Small intestine (tissue), 7 donors: ENCODE data around the gene RNF11. TPM values are rescaled to one million over a fixed set of nuclear protein-coding genes. Genes with fewer than 3 reads are reported as not detected.
"Not testable (repeated sequence)": the region's sequence is repeated elsewhere in the genome, so short reads cannot be mapped to it uniquely, and the experiment has no call there.

ENCODE experiments used
- DNase-seq, 2 donors: peaks; one replicate each; pipeline versions ENCODE4 v3.0.0 to v3.0.0-alpha.2; 2013
- FAIRE-seq: peaks from 2 replicates; lab custom pipeline; 2012; peaks lifted over from hg19 to GRCh38; lab: Jason Lieb, UNC
- H3K27ac ChIP-seq, 3 donors: one replicate each; pipeline ENCODE4 v1.5.1; 2013; ENCODE audit warnings: low read length in 2 of 3, mild to moderate bottlenecking in 2 of 3, control low read depth in 1 of 3, inconsistent platforms in 1 of 3, low read depth in 1 of 3, moderate library complexity in 1 of 3
- H3K27me3 ChIP-seq, 3 donors: one replicate each; pipeline ENCODE4 v1.6.1; 2013; ENCODE audit warnings: low read length in 3 of 3, inconsistent platforms in 1 of 3; ENCODE audit not compliant: control insufficient read depth in 3 of 3, insufficient read depth in 3 of 3
- H3K36me3 ChIP-seq, 3 donors: one replicate each; pipeline ENCODE4 v1.6.1; 2013; ENCODE audit warnings: low read length in 3 of 3, inconsistent platforms in 1 of 3, low read depth in 1 of 3, mild to moderate bottlenecking in 1 of 3, moderate library complexity in 1 of 3; ENCODE audit not compliant: control insufficient read depth in 3 of 3, insufficient read depth in 2 of 3
- H3K4me1 ChIP-seq, 3 donors: one replicate each; pipeline ENCODE4 v1.6.1; 2013; ENCODE audit warnings: low read length in 2 of 3, inconsistent platforms in 1 of 3, low read depth in 1 of 3, mild to moderate bottlenecking in 1 of 3, moderate library complexity in 1 of 3; ENCODE audit not compliant: control insufficient read depth in 3 of 3, insufficient read depth in 2 of 3
- H3K4me3 ChIP-seq, 3 donors: one replicate each; pipeline ENCODE4 v1.5.1; 2013; ENCODE audit warnings: low read length in 3 of 3, control low read depth in 1 of 3, inconsistent platforms in 1 of 3, low read depth in 1 of 3, mild to moderate bottlenecking in 1 of 3, moderate library complexity in 1 of 3
- H3K9me3 ChIP-seq, 2 donors: one replicate each; pipeline ENCODE4 v1.6.1; 2013; ENCODE audit warnings: low read depth in 1 of 2, low read length in 1 of 2; ENCODE audit not compliant: control insufficient read depth in 2 of 2, insufficient read depth in 1 of 2
- WGBS, 3 donors: extraction: QIAGEN DNeasy Blood & Tissue Kit; methylation state at CpG; one replicate each; pipeline ENCODE4 v1.1.7; 2013; 5-methylcytosine and 5-hydroxymethylcytosine counted together
- polyA plus RNA-seq, 4 donors: library from polyadenylated mRNA; stranded (reverse) in 3 of 4; unstranded in 1 of 4; fragments of 200-250 nt in 3 of 4; fragments of 120-200 nt in 1 of 4; gene quantifications; one replicate each; pipeline versions ENCODE4 v1.2.1 to v1.2.3, GENCODE V29; 2013
- donor health status: healthy with polysubstance abuse.
- donor health status: control.
- donor health status: control.
- donor health status: Bipolar disorder and iron deficiency.
- donor health status: healthy.

The RNF11 gene
- polyA plus RNA-seq, 4 donors = 41.9 to 88.6 (median 76.7) TPM

DNA sequence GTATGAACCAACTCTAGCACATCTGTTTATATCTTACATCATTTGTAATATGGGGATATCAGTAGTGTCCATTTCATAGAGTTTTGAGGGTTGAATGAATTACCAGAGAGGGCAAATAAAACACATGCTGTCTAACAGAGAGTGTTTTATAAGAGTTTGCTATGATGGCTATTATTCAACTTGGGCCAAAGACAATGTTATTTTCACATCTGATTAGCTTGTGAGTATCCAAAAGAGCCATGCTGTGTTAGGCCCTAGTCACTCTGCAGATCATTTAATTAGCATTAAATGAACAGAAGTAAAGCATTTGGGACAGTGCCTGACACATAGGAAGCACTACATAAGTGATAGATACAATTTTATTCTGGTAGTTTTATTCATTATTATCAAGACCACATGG is 4.2 kb upstream of the RNF11 start:
- Histone ChIP-seq H3K9me3 (no peaks in the 10 kb centered on the region), H3K4me3 (no peak overlapping the region), H3K4me1 (peaks cover 0 to 7% (median 2%) of the 10 kb centered on the region in 3 donors), H3K36me3 (no peaks in the 10 kb centered on the region), H3K27ac (no peak overlapping the region), H3K27me3 (no peaks in the 10 kb centered on the region)
- DNase-seq (no peak), FAIRE-seq (no peak)

DNA sequence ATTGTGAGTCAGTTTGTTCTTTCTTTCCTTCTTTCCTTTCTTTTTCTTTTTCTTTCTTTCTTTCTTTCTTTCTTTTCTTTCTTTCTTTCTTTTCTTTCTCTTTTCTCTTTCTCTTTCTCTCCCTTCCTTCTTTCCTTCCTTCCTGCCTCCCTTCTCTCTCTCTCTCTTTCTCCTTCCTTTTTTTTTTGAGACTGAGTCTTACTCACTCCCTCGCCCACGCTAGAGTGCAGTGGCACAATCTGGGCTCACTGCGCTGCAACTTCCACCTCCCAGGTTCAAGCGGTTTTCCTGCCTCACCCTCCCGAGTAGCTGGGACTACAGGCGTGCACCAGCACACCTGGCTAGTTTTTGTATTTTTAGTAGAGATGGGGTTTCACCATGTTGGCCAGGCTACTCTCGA is 1.8 kb upstream of the RNF11 start:
- not testable (repeated sequence) for H3K4me1 ChIP-seq, H3K27me3 ChIP-seq, H3K9me3 ChIP-seq, H3K4me3 ChIP-seq, H3K36me3 ChIP-seq, DNase-seq, FAIRE-seq
- H3K27ac ChIP-seq = peak overlapping the region in 1 of 3 donors; percentile 17
- 77 to 87% (median 80%) methylated on average over 7 of the region's 7 CpGs for WGBS, 3 donors

DNA sequence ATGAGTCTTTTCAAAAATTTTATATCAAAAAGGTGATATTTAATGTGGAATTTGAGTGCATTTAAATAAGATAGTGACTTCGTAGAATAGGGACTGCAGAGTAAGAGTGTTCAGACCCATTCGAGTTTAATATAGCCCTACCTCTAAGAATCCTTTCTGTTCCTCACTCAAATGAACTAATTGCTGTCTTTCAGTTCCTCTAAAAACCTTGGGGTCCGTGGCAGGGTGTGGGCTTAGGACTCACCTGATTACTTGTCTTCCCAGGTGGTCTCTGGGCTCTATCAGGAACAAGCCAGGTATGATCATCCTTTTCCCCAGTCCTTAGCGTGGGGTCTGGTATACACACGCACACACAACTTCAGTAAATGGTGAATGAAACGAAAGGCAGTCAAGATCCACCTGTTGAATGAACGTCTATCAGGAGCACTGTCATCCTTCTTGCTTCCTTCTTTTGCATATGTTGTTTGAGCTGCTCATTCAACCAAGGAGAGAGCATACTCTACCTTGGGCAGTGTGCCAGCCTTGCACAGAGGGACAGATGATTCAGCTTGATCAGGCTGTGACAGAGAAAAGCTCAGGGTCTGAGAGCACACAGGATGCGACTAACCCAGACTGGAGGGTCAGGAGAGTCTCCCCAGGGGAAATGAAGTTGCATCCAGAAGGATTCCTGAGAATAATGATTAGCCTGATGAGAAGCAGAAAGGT is 1.2 kb upstream of the RNF11 start:
- Histone ChIP-seq H3K27ac (peak overlapping the region; percentile 27 to 98 (median 96)), H3K4me1 (peaks cover 2 to 8% (median 3%) of the 10 kb centered on the region in 3 donors), H3K27me3 (no peaks in the 10 kb centered on the region), H3K9me3 (no peaks in the 10 kb centered on the region), H3K4me3 (no peak overlapping the region), H3K36me3 (no peaks in the 10 kb centered on the region)
- FAIRE-seq = no peak
- peak; percentile 41 to 75 for DNase-seq
- 38 to 61% (median 48%) methylated on average over 8 of the region's 8 CpGs for WGBS, 3 donors

DNA sequence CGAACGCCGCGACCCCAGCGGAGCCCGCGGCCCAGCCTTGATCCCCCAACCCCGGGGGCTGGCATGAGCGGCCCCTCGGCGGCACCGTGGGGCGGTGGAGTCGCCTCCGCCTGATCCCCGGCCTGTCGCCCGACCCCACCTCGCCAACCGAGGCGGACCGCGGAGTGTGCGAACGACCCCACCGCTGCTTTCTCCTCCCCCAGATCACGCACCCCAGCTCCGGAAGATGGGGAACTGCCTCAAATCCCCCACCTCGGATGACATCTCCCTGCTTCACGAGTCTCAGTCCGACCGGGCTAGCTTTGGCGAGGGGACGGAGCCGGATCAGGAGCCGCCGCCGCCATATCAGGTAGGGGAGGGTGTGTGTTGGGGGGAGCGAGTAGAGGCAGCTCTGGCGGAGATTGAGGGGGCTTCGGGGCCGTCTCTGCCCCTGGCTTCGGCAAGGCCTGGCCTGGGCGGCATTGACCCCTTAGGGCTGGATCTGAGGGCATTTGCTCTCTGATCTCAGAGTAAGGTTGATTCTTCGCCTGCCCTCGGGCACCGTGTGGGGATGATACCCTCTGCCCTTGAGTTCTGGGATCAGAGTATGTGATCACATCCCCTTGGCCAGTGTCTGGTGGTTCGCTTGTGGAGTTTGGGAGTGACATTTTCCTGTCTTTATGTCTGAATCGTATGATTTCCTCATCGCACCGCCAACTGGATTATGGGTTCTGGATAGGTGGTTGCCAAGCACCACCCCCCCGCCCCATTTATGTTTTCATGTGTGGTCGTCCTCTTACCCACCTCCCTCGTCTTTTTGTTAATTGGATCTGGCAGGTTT is 668 bp downstream of the RNF11 start:
- FAIRE-seq = no peak
- peak overlapping the region; percentile 69 to 97 (median 87) for H3K4me3 ChIP-seq
- no peaks in the 10 kb centered on the region for H3K9me3 ChIP-seq
- peak overlapping the region; percentile 96 to 98 (median 96) for H3K27ac ChIP-seq
- H3K36me3 ChIP-seq = no peaks in the 10 kb centered on the region
- DNase-seq = peak; percentile 65 to 82
- no peaks in the 10 kb centered on the region for H3K27me3 ChIP-seq
- WGBS, 3 donors = 0% methylated on average over 33 to 54 of the region's 54 CpGs
- peaks cover 9 to 13% (median 9%) of the 10 kb centered on the region in 3 donors for H3K4me1 ChIP-seq

DNA sequence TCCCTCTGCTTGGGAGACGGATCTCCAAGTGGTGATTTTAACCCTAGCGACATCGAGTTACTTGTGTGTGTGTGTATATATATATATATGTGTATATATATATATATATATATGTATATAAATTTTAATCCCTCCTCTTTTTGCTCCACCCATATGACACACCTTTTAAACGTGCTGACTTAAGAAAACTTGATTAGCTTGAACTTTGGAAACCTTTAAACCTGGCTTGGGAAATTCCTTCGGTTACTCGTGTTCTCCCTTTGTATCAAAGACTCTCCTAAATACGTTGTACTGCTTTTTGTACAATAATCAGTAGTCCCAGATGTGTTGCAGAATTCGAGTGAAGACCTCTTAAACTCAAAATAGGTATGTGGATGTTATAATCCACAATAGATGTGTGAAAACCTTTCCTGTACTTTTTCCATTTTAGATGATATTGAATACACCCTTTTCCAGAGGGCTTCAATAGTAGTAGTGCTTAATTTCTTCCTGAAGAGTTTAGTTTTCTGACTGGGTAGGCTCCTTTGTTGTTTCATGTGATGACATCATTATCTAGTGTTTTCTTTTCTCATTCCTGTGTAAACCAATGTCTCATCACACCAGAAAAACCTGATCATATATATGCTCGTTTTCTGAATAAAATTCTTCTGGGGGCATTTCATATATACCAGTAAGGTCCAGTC is 1.4 kb downstream of the RNF11 start:
- DNase-seq = peak in 1 of 2 donors; percentile 87
- FAIRE-seq = no peak
- no peaks in the 10 kb centered on the region for H3K9me3 ChIP-seq
- no peaks in the 10 kb centered on the region for H3K27me3 ChIP-seq
- peaks cover 9 to 13% (median 9%) of the 10 kb centered on the region in 3 donors for H3K4me1 ChIP-seq
- 1 to 7% (median 5%) methylated on average over 9 of the region's 9 CpGs for WGBS, 3 donors
- H3K36me3 ChIP-seq = no peaks in the 10 kb centered on the region
- peak overlapping the region in 2 of 3 donors; percentile 69 to 97 for H3K4me3 ChIP-seq
- H3K27ac ChIP-seq = peak overlapping the region; percentile 96 to 98 (median 96)

DNA sequence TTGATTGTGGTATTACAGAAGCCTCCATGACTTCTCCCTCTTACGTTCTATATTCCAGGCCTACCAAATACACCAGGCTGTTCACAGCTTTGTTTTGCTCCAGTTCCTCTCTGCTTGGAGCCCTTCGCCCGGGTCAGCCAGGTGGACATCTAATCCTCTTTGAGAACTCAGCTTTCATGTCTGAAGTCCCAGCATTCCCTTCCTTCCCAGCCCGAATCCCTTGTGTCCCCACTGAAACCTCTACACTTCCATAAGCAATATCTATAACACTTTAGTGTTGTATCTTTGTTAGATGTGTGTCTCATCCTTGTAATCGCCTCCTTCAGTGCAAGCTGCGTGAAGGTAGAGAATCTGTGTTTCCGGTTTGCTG is 1.9 kb downstream of the RNF11 start:
- 10 to 25% (median 21%) methylated on average over 7 of the region's 7 CpGs for WGBS, 3 donors
- DNase-seq (peak; percentile 37 to 54), FAIRE-seq (no peak)
- Histone ChIP-seq H3K36me3 (no peaks in the 10 kb centered on the region), H3K27ac (peak overlapping the region; percentile 50 to 98 (median 76)), H3K27me3 (no peaks in the 10 kb centered on the region), H3K4me3 (peak overlapping the region in 2 of 3 donors; percentile 69 to 97), H3K9me3 (no peaks in the 10 kb centered on the region), H3K4me1 (peaks cover 9 to 13% (median 9%) of the 10 kb centered on the region in 3 donors)

DNA sequence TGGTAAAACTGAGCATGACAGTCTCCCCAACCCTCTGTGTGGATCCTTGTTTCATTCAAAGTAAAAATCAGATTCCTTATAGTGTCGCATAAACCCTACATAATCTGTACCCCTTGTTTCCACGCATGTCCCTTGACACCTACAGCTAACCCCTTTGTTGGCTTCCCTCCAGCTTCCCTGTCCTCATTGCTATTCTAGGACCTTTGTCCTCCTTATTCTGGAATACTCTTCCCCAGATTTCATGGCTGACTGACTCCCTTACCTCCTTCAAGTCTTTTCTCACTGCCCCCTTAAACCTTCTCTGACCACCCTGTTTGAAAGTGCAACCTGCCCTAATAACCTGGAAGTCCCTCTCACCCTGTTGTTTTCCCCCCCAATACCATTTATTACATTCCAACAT is 4.0 kb downstream of the RNF11 start:
- peak overlapping the region in 1 of 3 donors; percentile 29 for H3K4me3 ChIP-seq
- WGBS, 3 donors = 15 to 63% (median 31%) methylated on average over 2 of the region's 2 CpGs
- no peaks in the 10 kb centered on the region for H3K9me3 ChIP-seq
- H3K36me3 ChIP-seq = peaks cover 0 to 3% (median 0%) of the 10 kb centered on the region in 3 donors
- peak; percentile 69 to 82 for DNase-seq
- peaks cover 9 to 10% (median 10%) of the 10 kb centered on the region in 3 donors for H3K4me1 ChIP-seq
- peak overlapping the region in 2 of 3 donors; percentile 11 to 14 for H3K27ac ChIP-seq
- no peak for FAIRE-seq
- no peaks in the 10 kb centered on the region for H3K27me3 ChIP-seq

DNA sequence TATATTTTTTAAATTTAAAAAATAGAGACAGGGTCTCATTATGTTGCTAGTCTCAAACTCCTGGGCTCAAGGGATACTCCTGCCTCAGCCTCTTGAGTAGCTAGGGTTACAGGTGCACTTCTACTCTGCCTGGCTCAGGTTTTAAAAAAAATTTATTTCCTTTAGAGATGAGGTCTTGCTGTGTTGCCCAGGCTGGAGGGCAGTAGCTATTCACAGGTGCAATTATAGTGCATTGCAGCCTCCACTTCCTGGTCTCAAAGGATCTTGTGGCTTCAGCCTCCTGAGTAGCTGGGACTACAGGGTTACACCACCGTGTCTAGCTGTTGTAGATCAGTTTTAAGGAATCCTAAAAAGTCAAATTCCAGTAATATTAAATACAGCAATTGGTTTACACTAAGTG is 5.0 kb downstream of the RNF11 start:
- Histone ChIP-seq H3K27me3 (no peaks in the 10 kb centered on the region), H3K27ac (no peak overlapping the region), H3K36me3 (peaks cover 0 to 4% (median 0%) of the 10 kb centered on the region in 3 donors), H3K9me3 (no peaks in the 10 kb centered on the region), H3K4me1 (peaks cover 6 to 10% (median 8%) of the 10 kb centered on the region in 3 donors), H3K4me3 (no peak overlapping the region)
- FAIRE-seq (no peak), DNase-seq (no peak)
- WGBS, 3 donors = 13 to 30% (median 27%) methylated on average over 1 of the region's 1 CpG
